ENCODE results near the gene NPM1.
"Not testable (repeated sequence)": the region's sequence is repeated elsewhere in the genome, so short reads cannot be mapped to it uniquely, and the experiment has no call there.

Gene NPM1

GRCh38 chr5:171387345-171387969 is at the start of gene NPM1:
Gene NPM1 (plus strand): TSS chr5:171387849. CDS start chr5:171387949, 100 bp downstream.
- FAIRE-seq (peak; percentile 99), DNase-seq (ENCODE audit: extremely low spot score, insufficient read length, low read depth) (peak; percentile 98)

- DNase-seq (ENCODE audit: extremely low spot score, insufficient read length, low read depth) (no peak), FAIRE-seq (no peak)
Measured at GRCh38 chr5:171340042-171340441, 47.6 kb upstream of the NPM1 start.

- DNase-seq (ENCODE audit: extremely low spot score, insufficient read length, low read depth): no peak
- FAIRE-seq: no peak
Measured at GRCh38 chr5:171340491-171340890, 47.2 kb upstream of the NPM1 start.

GRCh38 chr5:171342362-171343111 is 45.1 kb upstream of the NPM1 start:
- FAIRE-seq: peak; percentile 80

GRCh38 chr5:171344936-171345608 is 42.6 kb upstream of the NPM1 start:
- DNase-seq (ENCODE audit: extremely low spot score, insufficient read length, low read depth): no peak
- FAIRE-seq: no peak

More at GRCh38 chr5:171342362-171343111, 45.1 kb upstream of the NPM1 start:
- DNase-seq (ENCODE audit: extremely low spot score, insufficient read length, low read depth): no peak

GRCh38 chr5:171351536-171352073 is 36.0 kb upstream of the NPM1 start:
- DNase-seq (ENCODE audit: extremely low spot score, insufficient read length, low read depth) (no peak), FAIRE-seq (no peak)

- peak; percentile 37 for DNase-seq (ENCODE audit: extremely low spot score, insufficient read length, low read depth)
- FAIRE-seq: peak; percentile 83
Measured at GRCh38 chr5:171355302-171355724, 32.3 kb upstream of the NPM1 start.

- no peak for DNase-seq (ENCODE audit: extremely low spot score, insufficient read length, low read depth)
- FAIRE-seq: no peak
Measured at GRCh38 chr5:171357843-171358242, 29.8 kb upstream of the NPM1 start.

GRCh38 chr5:171361151-171361550 is 26.5 kb upstream of the NPM1 start:
- not testable (repeated sequence) for FAIRE-seq; DNase-seq (ENCODE audit: extremely low spot score, insufficient read length, low read depth)

GRCh38 chr5:171363249-171363648 is 24.4 kb upstream of the NPM1 start:
- DNase-seq (ENCODE audit: extremely low spot score, insufficient read length, low read depth); FAIRE-seq: not testable (repeated sequence)

- no peak for DNase-seq (ENCODE audit: extremely low spot score, insufficient read length, low read depth)
- peak; percentile 66 for FAIRE-seq
Measured at GRCh38 chr5:171363846-171364245, 23.8 kb upstream of the NPM1 start.

- FAIRE-seq: no peak
- no peak for DNase-seq (ENCODE audit: extremely low spot score, insufficient read length, low read depth)
Measured at GRCh38 chr5:171365351-171365750, 22.3 kb upstream of the NPM1 start.

GRCh38 chr5:171366645-171367044 is 21.0 kb upstream of the NPM1 start:
- DNase-seq (ENCODE audit: extremely low spot score, insufficient read length, low read depth): no peak
- FAIRE-seq: no peak

GRCh38 chr5:171367424-171368370 is 20.0 kb upstream of the NPM1 start:
- no peak for DNase-seq (ENCODE audit: extremely low spot score, insufficient read length, low read depth)
- peak; percentile 36 for FAIRE-seq

GRCh38 chr5:171369056-171369455 is 18.6 kb upstream of the NPM1 start:
- DNase-seq (ENCODE audit: extremely low spot score, insufficient read length, low read depth): no peak
- FAIRE-seq: no peak

- DNase-seq (ENCODE audit: extremely low spot score, insufficient read length, low read depth): no peak
- no peak for FAIRE-seq
Measured at GRCh38 chr5:171369898-171370297, 17.8 kb upstream of the NPM1 start.

GRCh38 chr5:171370881-171371280 is 16.8 kb upstream of the NPM1 start:
- FAIRE-seq; DNase-seq (ENCODE audit: extremely low spot score, insufficient read length, low read depth): not testable (repeated sequence)

GRCh38 chr5:171371326-171371725 is 16.3 kb upstream of the NPM1 start:
- DNase-seq (ENCODE audit: extremely low spot score, insufficient read length, low read depth) (no peak), FAIRE-seq (no peak)

GRCh38 chr5:171379961-171380360 is 7.7 kb upstream of the NPM1 start:
- DNase-seq (ENCODE audit: extremely low spot score, insufficient read length, low read depth) (no peak), FAIRE-seq (no peak)
